ENCODE measurements around the gene NDUFB6.

DNA sequence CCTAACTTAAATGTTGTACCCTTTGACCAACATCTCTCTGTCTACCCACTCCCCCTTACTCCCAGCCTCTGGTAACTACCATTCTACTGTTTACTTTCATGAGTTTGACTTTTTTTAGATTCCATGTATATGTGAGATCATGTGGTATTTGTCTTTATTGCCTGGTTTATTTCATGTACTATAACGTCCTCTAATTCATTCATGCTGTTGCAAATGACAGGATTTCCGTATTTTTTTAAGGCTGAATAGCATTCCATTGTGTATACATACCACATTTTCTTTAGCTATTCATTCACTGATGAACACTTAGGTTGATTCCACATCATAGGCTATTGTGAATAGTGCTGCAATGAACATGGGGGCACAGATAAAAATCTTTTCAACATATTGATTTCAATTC, 11.8 kb upstream of the NDUFB6 start:
- TF ChIP-seq, protein P1, sequence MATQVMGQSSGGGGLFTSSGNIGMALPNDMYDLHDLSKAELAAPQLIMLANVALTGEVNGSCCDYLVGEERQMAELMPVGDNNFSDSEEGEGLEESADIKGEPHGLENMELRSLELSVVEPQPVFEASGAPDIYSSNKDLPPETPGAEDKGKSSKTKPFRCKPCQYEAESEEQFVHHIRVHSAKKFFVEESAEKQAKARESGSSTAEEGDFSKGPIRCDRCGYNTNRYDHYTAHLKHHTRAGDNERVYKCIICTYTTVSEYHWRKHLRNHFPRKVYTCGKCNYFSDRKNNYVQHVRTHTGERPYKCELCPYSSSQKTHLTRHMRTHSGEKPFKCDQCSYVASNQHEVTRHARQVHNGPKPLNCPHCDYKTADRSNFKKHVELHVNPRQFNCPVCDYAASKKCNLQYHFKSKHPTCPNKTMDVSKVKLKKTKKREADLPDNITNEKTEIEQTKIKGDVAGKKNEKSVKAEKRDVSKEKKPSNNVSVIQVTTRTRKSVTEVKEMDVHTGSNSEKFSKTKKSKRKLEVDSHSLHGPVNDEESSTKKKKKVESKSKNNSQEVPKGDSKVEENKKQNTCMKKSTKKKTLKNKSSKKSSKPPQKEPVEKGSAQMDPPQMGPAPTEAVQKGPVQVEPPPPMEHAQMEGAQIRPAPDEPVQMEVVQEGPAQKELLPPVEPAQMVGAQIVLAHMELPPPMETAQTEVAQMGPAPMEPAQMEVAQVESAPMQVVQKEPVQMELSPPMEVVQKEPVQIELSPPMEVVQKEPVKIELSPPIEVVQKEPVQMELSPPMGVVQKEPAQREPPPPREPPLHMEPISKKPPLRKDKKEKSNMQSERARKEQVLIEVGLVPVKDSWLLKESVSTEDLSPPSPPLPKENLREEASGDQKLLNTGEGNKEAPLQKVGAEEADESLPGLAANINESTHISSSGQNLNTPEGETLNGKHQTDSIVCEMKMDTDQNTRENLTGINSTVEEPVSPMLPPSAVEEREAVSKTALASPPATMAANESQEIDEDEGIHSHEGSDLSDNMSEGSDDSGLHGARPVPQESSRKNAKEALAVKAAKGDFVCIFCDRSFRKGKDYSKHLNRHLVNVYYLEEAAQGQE (IDR thresholded peaks at IDR 0.05; ENCODE audit: low read depth, low read length): no peak
- TF ChIP-seq, protein P2, sequence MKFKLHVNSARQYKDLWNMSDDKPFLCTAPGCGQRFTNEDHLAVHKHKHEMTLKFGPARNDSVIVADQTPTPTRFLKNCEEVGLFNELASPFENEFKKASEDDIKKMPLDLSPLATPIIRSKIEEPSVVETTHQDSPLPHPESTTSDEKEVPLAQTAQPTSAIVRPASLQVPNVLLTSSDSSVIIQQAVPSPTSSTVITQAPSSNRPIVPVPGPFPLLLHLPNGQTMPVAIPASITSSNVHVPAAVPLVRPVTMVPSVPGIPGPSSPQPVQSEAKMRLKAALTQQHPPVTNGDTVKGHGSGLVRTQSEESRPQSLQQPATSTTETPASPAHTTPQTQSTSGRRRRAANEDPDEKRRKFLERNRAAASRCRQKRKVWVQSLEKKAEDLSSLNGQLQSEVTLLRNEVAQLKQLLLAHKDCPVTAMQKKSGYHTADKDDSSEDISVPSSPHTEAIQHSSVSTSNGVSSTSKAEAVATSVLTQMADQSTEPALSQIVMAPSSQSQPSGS (IDR thresholded peaks at IDR 0.05; ENCODE audit: low read length): no peak
- no peak for TF ChIP-seq TAF1 (IDR thresholded peaks at IDR 0.05; ENCODE audit: borderline replicate concordance, low read depth, low read length)
- TF ChIP-seq, protein P3, sequence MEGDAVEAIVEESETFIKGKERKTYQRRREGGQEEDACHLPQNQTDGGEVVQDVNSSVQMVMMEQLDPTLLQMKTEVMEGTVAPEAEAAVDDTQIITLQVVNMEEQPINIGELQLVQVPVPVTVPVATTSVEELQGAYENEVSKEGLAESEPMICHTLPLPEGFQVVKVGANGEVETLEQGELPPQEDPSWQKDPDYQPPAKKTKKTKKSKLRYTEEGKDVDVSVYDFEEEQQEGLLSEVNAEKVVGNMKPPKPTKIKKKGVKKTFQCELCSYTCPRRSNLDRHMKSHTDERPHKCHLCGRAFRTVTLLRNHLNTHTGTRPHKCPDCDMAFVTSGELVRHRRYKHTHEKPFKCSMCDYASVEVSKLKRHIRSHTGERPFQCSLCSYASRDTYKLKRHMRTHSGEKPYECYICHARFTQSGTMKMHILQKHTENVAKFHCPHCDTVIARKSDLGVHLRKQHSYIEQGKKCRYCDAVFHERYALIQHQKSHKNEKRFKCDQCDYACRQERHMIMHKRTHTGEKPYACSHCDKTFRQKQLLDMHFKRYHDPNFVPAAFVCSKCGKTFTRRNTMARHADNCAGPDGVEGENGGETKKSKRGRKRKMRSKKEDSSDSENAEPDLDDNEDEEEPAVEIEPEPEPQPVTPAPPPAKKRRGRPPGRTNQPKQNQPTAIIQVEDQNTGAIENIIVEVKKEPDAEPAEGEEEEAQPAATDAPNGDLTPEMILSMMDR (IDR thresholded peaks at IDR 0.05 in 2 of 3, conservative IDR thresholded peaks at IDR 0.05 in 1 of 3; ENCODE audit: control insufficient read depth in 2 of 3, extremely low read depth in 1 of 3, insufficient read depth in 1 of 3, low read depth in 3 of 3, low read length in 3 of 3): no peak
- TF ChIP-seq POLR2A (IDR thresholded peaks at IDR 0.05; ENCODE audit: low read depth, low read length): no peak
- TF ChIP-seq SP1 (IDR thresholded peaks at IDR 0.05; ENCODE audit: low read depth, low read length): no peak
- TF ChIP-seq PML (IDR thresholded peaks at IDR 0.05; ENCODE audit: low read length): no peak
- no peak for TF ChIP-seq POLR2AphosphoS5 (IDR thresholded peaks at IDR 0.05; ENCODE audit: low read length)
- no peak for TF ChIP-seq YY1 (IDR thresholded peaks at IDR 0.05; ENCODE audit: low read depth, low read length)
- no peak for TF ChIP-seq CHD4 (IDR thresholded peaks at IDR 0.05)
- TF ChIP-seq EP300 (IDR thresholded peaks at IDR 0.05; ENCODE audit: borderline replicate concordance in 1 of 2, control insufficient read depth in 1 of 2, low read depth in 2 of 2, low read length in 2 of 2): no peak
- TF ChIP-seq NRF1 (conservative IDR thresholded peaks at IDR 0.05; ENCODE audit: low read depth, low read length): no peak
- no peak for TF ChIP-seq YBX1 (IDR thresholded peaks at IDR 0.05)
- TF ChIP-seq, protein P4, sequence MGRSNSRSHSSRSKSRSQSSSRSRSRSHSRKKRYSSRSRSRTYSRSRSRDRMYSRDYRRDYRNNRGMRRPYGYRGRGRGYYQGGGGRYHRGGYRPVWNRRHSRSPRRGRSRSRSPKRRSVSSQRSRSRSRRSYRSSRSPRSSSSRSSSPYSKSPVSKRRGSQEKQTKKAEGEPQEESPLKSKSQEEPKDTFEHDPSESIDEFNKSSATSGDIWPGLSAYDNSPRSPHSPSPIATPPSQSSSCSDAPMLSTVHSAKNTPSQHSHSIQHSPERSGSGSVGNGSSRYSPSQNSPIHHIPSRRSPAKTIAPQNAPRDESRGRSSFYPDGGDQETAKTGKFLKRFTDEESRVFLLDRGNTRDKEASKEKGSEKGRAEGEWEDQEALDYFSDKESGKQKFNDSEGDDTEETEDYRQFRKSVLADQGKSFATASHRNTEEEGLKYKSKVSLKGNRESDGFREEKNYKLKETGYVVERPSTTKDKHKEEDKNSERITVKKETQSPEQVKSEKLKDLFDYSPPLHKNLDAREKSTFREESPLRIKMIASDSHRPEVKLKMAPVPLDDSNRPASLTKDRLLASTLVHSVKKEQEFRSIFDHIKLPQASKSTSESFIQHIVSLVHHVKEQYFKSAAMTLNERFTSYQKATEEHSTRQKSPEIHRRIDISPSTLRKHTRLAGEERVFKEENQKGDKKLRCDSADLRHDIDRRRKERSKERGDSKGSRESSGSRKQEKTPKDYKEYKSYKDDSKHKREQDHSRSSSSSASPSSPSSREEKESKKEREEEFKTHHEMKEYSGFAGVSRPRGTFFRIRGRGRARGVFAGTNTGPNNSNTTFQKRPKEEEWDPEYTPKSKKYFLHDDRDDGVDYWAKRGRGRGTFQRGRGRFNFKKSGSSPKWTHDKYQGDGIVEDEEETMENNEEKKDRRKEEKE (IDR thresholded peaks at IDR 0.05): no peak

Measured in GM12878 (cell line).